Adrenal gland (tissue), 12 donors: Measurements from ENCODE around the gene SPATA31D4. TPM values are rescaled to one million over a fixed set of nuclear protein-coding genes. Genes with fewer than 3 reads are reported as not detected.

Experiments used
- DNase-seq, 7 donors: peaks; one replicate each; pipeline ENCODE4 v3.0.0-alpha.2; 2019 to 2020
- H3K27ac ChIP-seq, 5 donors: fragments of 200-600 bp; sonication (generic) in 4 of 5; 1 replicate in 3 of 5; 2 replicates in 2 of 5; pipeline versions ENCODE4 v1.5.1 to v1.8.0; 2016 to 2020; ENCODE audit warnings: mild to moderate bottlenecking in 1 of 5
- H3K27me3 ChIP-seq: fragments of 200-600 bp; 2 replicates; pipeline ENCODE4 v1.8.0; 2021
- H3K36me3 ChIP-seq, 2 donors: fragments of 200-600 bp; replicated peaks in 1 of 2; 1 replicate in 1 of 2; 2 replicates in 1 of 2; pipeline versions ENCODE4 v1.5.1 to v1.8.0; 2018 to 2022
- H3K4me1 ChIP-seq, 2 donors: fragments of 200-600 bp; replicated peaks in 1 of 2; 1 replicate in 1 of 2; 2 replicates in 1 of 2; pipeline versions ENCODE4 v1.5.1 to v1.8.0; 2018 to 2021
- H3K4me3 ChIP-seq, 4 donors: fragments of 200-600 bp; sonication (generic) in 3 of 4; one replicate each; pipeline ENCODE4 v1.5.1; 2016 to 2018
- H3K9me3 ChIP-seq, 3 donors: fragments of 200-600 bp; sonication (generic) in 1 of 3; replicated peaks in 1 of 3; 1 replicate in 2 of 3; 2 replicates in 1 of 3; pipeline versions ENCODE4 v1.5.1 to v1.8.0; 2016 to 2021
- POLR2A ChIP-seq, 2 donors: fragments of 450-650 bp; IDR thresholded peaks; one replicate each; pipeline ENCODE4 v1.6.1; 2017; ENCODE audit warnings: antibody characterized with exemption in 2 of 2, mild to moderate bottlenecking in 2 of 2, moderate library complexity in 1 of 2
- WGBS, 4 donors: extraction: QIAGEN DNeasy Blood & Tissue Kit in 2 of 4; methylation state at CpG; one replicate each; pipeline versions ENCODE4 v1.1.5 to v1.1.7; 2013 to 2017; 5-methylcytosine and 5-hydroxymethylcytosine counted together
- intact Hi-C, 2 donors: fragments of 100-400 bp; cut with DNase I; formaldehyde crosslinking; loops; one replicate each; pipeline versions ENCODE4 v1.14.1 to v1.15.0; 2022 to 2023
- polyA plus RNA-seq, 3 donors: library from polyadenylated mRNA; stranded (reverse); fragments of 200-250 nt in 2 of 3; fragments of 350-450 nt in 1 of 3; fragmentation: Illumina TruSeq in 1 of 3; extraction: RNeasy Lipid Tissue Mini Kit (QIAGEN cat#74804) in 1 of 3; gene quantifications; one replicate each; pipeline ENCODE4 v1.2.3, GENCODE V29; 2013 to 2014
- total RNA-seq, 9 donors: library from RNA; depleted of rRNA in 4 of 9; stranded (reverse); fragments of >200 nt in 4 of 9; fragments of 120-200 nt in 1 of 9; fragmentation: NEBNext Ultra II Directional in 1 of 9; extraction: Animal tissue kit (Norgen Biotek cat#: 25700) in 1 of 9; gene quantifications; one replicate each; pipeline versions ENCODE4 v1.1.0 to v1.2.4, GENCODE V29; 2013 to 2023
- TF ChIP-seq, protein P1 (sequence below), 6 experiments: fragments of 450-650 bp in 4 of 6; fragments of 200-600 bp in 2 of 6; sonication (generic) in 1 of 6; IDR thresholded peaks; 1 replicate in 5 of 6; 2 replicates in 1 of 6; pipeline versions ENCODE4 v1.5.1 to v1.8.0; 2016 to 2021; ENCODE audit warnings: antibody characterized with exemption in 6 of 6, mild to moderate bottlenecking in 2 of 6, moderate library complexity in 1 of 6
- donor health status: healthy with polysubstance abuse.
- donor health status: Bipolar disorder and iron deficiency.
- donor health status: DM: yes; HTN: yes; CAD: no.
- donor health status: DM: no; HTN: no; CAD: no.
- donor health status: DM: no; HTN: no; CAD: no.
- donor health status: DM: yes; HTN: yes; CAD: no.

Gene SPATA31D4
- total and polyA plus RNA-seq, 12 donors: not detected

DNA sequence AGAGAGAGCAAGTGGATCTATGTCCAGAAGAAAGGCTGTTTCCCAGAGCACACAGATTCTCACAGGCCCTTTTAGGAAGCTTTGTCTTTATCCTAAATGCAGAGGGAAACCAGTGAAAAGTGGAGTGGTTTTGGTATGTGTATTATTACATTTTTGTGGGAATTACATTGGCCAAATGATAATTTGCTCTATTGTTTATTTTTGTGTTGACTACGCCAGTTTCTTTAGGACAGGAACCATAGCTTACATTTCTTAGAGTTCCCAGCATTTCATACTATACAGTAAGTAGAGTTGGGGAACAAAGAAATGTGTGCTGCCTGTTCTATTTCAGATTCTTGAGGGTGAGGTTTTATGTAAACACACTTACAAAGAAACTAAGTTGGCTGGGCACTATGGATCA, 29.4 kb upstream of the SPATA31D4 start:
- intact Hi-C loops: no loop called here
- Histone ChIP-seq H3K36me3 (no peaks in the 10 kb centered on the region), H3K9me3 (no peaks in the 10 kb centered on the region), H3K4me1 (no peaks in the 10 kb centered on the region), H3K4me3 (no peak overlapping the region), H3K27me3 (no peaks in the 10 kb centered on the region), H3K27ac (no peak overlapping the region)
- WGBS, 4 donors: 92 to 100% (median 97%) methylated on average over 1 of the region's 1 CpG
- no peak for DNase-seq
- TF ChIP-seq, protein P1, sequence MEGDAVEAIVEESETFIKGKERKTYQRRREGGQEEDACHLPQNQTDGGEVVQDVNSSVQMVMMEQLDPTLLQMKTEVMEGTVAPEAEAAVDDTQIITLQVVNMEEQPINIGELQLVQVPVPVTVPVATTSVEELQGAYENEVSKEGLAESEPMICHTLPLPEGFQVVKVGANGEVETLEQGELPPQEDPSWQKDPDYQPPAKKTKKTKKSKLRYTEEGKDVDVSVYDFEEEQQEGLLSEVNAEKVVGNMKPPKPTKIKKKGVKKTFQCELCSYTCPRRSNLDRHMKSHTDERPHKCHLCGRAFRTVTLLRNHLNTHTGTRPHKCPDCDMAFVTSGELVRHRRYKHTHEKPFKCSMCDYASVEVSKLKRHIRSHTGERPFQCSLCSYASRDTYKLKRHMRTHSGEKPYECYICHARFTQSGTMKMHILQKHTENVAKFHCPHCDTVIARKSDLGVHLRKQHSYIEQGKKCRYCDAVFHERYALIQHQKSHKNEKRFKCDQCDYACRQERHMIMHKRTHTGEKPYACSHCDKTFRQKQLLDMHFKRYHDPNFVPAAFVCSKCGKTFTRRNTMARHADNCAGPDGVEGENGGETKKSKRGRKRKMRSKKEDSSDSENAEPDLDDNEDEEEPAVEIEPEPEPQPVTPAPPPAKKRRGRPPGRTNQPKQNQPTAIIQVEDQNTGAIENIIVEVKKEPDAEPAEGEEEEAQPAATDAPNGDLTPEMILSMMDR (IDR thresholded peaks at IDR 0.05): no peak
- no peak for TF ChIP-seq POLR2A (IDR thresholded peaks at IDR 0.05)

DNA sequence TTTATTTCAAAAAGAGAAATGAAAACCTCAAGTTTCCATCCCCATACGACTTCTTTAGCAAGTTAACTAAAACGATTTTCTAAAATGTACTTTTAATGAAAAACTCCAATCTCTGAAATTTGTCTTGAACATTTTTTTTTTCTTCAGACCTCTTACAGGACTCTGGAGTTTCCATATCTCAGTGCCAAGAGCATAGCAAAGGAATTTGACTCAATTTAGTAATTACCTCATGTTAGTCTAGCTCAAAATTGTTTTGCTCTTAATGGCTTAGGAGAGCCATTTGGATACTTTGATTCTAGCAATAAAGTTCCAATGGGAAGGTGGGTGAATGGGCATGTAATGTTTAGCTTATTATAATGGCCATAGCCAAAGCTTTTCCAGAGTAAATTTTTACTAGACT, 26.0 kb upstream of the SPATA31D4 start:
- Histone ChIP-seq H3K9me3 (no peaks in the 10 kb centered on the region), H3K27ac (no peak overlapping the region), H3K4me1 (no peaks in the 10 kb centered on the region), H3K4me3 (no peak overlapping the region), H3K36me3 (no peaks in the 10 kb centered on the region), H3K27me3 (no peaks in the 10 kb centered on the region)
- DNase-seq: no peak
- TF ChIP-seq POLR2A (IDR thresholded peaks at IDR 0.05): no peak
- TF ChIP-seq, protein P1 (IDR thresholded peaks at IDR 0.05): no peak
- WGBS, 4 donors: 73 to 91% (median 75%) methylated on average over 2 of the region's 2 CpGs
- intact Hi-C loops: no loop called here

DNA sequence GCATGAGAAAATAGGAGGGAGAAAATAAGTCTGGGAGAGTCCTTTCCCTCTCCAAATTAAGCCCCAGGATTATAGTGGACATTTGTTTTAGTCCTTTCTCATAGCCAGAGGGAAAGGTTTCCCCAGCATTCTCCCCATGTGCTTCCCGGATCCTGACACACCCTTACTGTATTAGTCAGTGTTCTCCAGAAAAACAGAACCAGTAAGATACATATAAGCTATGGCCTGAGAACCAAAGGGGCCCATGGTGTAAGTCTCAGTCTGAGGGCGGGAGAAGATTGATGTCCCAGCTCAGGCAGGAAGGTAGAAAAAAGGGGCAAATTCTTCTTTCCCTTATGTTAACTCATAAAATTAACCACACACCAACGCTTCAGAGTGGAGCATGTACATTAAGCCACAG, 25.6 kb upstream of the SPATA31D4 start:
- no peaks in the 10 kb centered on the region for H3K9me3 ChIP-seq
- H3K27ac ChIP-seq: no peak overlapping the region
- TF ChIP-seq, protein P1 (IDR thresholded peaks at IDR 0.05): no peak
- no peak for TF ChIP-seq POLR2A (IDR thresholded peaks at IDR 0.05)
- no peaks in the 10 kb centered on the region for H3K27me3 ChIP-seq
- intact Hi-C loops: no loop called here
- 76 to 85% (median 81%) methylated on average over 3 of the region's 3 CpGs for WGBS, 4 donors
- H3K36me3 ChIP-seq: no peaks in the 10 kb centered on the region
- no peaks in the 10 kb centered on the region for H3K4me1 ChIP-seq
- DNase-seq: no peak
- no peak overlapping the region for H3K4me3 ChIP-seq

DNA sequence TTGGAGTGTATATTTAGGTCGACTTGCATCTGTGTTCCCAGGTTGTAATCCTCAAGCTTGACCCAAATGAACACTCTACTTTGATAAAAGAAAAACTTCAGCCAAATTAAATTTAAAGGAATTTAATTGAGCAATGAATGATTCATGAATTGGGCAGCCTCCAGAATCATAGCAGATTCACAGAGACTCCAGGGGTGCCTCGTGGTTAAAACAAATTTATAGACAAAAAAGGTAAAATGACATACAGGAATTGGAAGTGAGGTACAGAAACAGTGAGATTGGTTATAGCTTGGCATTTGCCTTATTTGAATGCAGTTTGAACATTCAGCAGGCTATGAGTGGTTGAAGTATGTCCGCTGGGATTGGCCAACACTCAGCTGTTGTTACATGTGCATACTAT, 21.6 kb upstream of the SPATA31D4 start:
- Histone ChIP-seq H3K27ac (no peak overlapping the region), H3K4me3 (no peak overlapping the region), H3K4me1 (no peaks in the 10 kb centered on the region), H3K27me3 (no peaks in the 10 kb centered on the region), H3K36me3 (no peaks in the 10 kb centered on the region), H3K9me3 (no peaks in the 10 kb centered on the region)
- intact Hi-C loops: no loop called here
- 47 to 56% (median 52%) methylated on average over 3 of the region's 3 CpGs for WGBS, 4 donors
- DNase-seq: peak in 2 of 7 donors; percentile 5 to 22
- no peak for TF ChIP-seq POLR2A (IDR thresholded peaks at IDR 0.05)
- TF ChIP-seq, protein P1 (IDR thresholded peaks at IDR 0.05): no peak
